ENCODE data around the gene CYBC1. TPM values are rescaled to one million over a fixed set of nuclear protein-coding genes. Genes with fewer than 3 reads are reported as not detected.
"Not testable (repeated sequence)": the region's sequence is repeated elsewhere in the genome, so short reads cannot be mapped to it uniquely, and the experiment has no call there.

The CYBC1 gene
- polyA plus RNA-seq, 1 donor from 2014 or later = 66.6 TPM

DNA sequence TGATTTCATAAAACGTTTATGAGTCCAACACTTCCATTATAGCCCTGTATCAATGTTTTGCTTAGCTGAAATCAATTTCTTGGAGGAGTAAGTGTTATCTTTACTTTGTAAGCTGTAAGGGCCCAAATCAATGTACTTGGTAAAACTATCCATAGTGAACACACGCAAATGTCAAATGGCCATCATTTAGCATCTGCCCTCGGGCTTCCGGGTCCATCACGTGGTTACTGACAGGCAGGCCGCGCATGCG, 7.3 kb upstream of the CYBC1 start:
- Histone ChIP-seq H2AFZ (ENCODE audit: low read depth, low read length) (no peak overlapping the region), H3K4me2 (ENCODE audit: low read length) (peak overlapping the region; percentile 90), H3K9ac (ENCODE audit: low read length) (peak overlapping the region; percentile 96)

GRCh38 chr17:82457073-82457928, 6.7 kb upstream of the CYBC1 start:
- Histone ChIP-seq H3K9me2 (ENCODE audit: insufficient read depth, low read length) (no peaks in the 10 kb centered on the region), H3F3A (ENCODE audit: insufficient read depth, low read length, poor library complexity, severe bottlenecking) (no peaks in the 10 kb centered on the region), H3K4me2 (ENCODE audit: low read length) (peak overlapping the region; percentile 90), H3K9me3 (ENCODE audit: low read length) (no peaks in the 10 kb centered on the region), H4K20me1 (ENCODE audit: insufficient read depth) (no peaks in the 10 kb centered on the region), H3K36me3 (ENCODE audit: insufficient read depth, low read length) (no peaks in the 10 kb centered on the region), H3K79me2 (replicated peaks; ENCODE audit: insufficient read depth, low read length) (peaks cover 18% of the 10 kb centered on the region), H3K9ac (ENCODE audit: low read length) (peak overlapping the region; percentile 96), H2AFZ (ENCODE audit: low read depth, low read length) (no peak overlapping the region), H3K27me3 (ENCODE audit: insufficient read depth, low read depth, low read length) (no peaks in the 10 kb centered on the region), H3K27ac (ENCODE audit: low read length) (peak overlapping the region; percentile 98), H3K4me3 (ENCODE audit: low read length) (peak overlapping the region; percentile 86)
- no peak for TF ChIP-seq CTCF (IDR thresholded peaks at IDR 0.05; ENCODE audit: poor library complexity, severe bottlenecking)
- no peak for TF ChIP-seq EZH2 (IDR thresholded peaks at IDR 0.05; ENCODE audit: borderline replicate concordance, insufficient read depth, low read length, poor library complexity, severe bottlenecking)

More for the DNA sequence above, 7.3 kb upstream of the CYBC1 start:
- no peaks in the 10 kb centered on the region for H3K9me2 ChIP-seq (ENCODE audit: insufficient read depth, low read length)
- no peaks in the 10 kb centered on the region for H3K9me3 ChIP-seq (ENCODE audit: low read length)
- TF ChIP-seq MXI1 (conservative IDR thresholded peaks at IDR 0.05; ENCODE audit: poor library complexity, severe bottlenecking) = no peak
- no peak for TF ChIP-seq TAF1 (IDR thresholded peaks at IDR 0.05; ENCODE audit: low read depth)
- TF ChIP-seq, protein P1, sequence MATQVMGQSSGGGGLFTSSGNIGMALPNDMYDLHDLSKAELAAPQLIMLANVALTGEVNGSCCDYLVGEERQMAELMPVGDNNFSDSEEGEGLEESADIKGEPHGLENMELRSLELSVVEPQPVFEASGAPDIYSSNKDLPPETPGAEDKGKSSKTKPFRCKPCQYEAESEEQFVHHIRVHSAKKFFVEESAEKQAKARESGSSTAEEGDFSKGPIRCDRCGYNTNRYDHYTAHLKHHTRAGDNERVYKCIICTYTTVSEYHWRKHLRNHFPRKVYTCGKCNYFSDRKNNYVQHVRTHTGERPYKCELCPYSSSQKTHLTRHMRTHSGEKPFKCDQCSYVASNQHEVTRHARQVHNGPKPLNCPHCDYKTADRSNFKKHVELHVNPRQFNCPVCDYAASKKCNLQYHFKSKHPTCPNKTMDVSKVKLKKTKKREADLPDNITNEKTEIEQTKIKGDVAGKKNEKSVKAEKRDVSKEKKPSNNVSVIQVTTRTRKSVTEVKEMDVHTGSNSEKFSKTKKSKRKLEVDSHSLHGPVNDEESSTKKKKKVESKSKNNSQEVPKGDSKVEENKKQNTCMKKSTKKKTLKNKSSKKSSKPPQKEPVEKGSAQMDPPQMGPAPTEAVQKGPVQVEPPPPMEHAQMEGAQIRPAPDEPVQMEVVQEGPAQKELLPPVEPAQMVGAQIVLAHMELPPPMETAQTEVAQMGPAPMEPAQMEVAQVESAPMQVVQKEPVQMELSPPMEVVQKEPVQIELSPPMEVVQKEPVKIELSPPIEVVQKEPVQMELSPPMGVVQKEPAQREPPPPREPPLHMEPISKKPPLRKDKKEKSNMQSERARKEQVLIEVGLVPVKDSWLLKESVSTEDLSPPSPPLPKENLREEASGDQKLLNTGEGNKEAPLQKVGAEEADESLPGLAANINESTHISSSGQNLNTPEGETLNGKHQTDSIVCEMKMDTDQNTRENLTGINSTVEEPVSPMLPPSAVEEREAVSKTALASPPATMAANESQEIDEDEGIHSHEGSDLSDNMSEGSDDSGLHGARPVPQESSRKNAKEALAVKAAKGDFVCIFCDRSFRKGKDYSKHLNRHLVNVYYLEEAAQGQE (IDR thresholded peaks at IDR 0.05; ENCODE audit: borderline replicate concordance) = no peak
- no peak for TF ChIP-seq EP300 (conservative IDR thresholded peaks at IDR 0.05; ENCODE audit: poor library complexity, severe bottlenecking)
- no peak for TF ChIP-seq CTCF (IDR thresholded peaks at IDR 0.05; ENCODE audit: poor library complexity, severe bottlenecking)
- TF ChIP-seq RAD21 (conservative IDR thresholded peaks at IDR 0.05) = no peak
- no peak for TF ChIP-seq EZH2 (IDR thresholded peaks at IDR 0.05; ENCODE audit: borderline replicate concordance, insufficient read depth, low read length, poor library complexity, severe bottlenecking)
- no peak for TF ChIP-seq POLR2AphosphoS5 (IDR thresholded peaks at IDR 0.05)
- no peak for TF ChIP-seq SMC3 (conservative IDR thresholded peaks at IDR 0.05; ENCODE audit: poor library complexity)
- peak overlapping the region; percentile 86 for H3K4me3 ChIP-seq (ENCODE audit: low read length)
- no peaks in the 10 kb centered on the region for H3K36me3 ChIP-seq (ENCODE audit: insufficient read depth, low read length)
- peaks cover 18% of the 10 kb centered on the region for H3K79me2 ChIP-seq (replicated peaks; ENCODE audit: insufficient read depth, low read length)
- H3K27ac ChIP-seq (ENCODE audit: low read length) = peak overlapping the region; percentile 98
- H3F3A ChIP-seq (ENCODE audit: insufficient read depth, low read length, poor library complexity, severe bottlenecking) = no peaks in the 10 kb centered on the region
- H4K20me1 ChIP-seq (ENCODE audit: insufficient read depth) = no peaks in the 10 kb centered on the region
- H3K27me3 ChIP-seq (ENCODE audit: insufficient read depth, low read depth, low read length) = no peaks in the 10 kb centered on the region

- H3K9ac ChIP-seq (ENCODE audit: low read length); H2AFZ ChIP-seq (ENCODE audit: low read depth, low read length); H3K9me2 ChIP-seq (ENCODE audit: insufficient read depth, low read length); H4K20me1 ChIP-seq (ENCODE audit: insufficient read depth); H3K9me3 ChIP-seq (ENCODE audit: low read length); H3K36me3 ChIP-seq (ENCODE audit: insufficient read depth, low read length); H3K27me3 ChIP-seq (ENCODE audit: insufficient read depth, low read depth, low read length); H3F3A ChIP-seq (ENCODE audit: insufficient read depth, low read length, poor library complexity, severe bottlenecking); H3K27ac ChIP-seq (ENCODE audit: low read length); H3K4me2 ChIP-seq (ENCODE audit: low read length); H3K4me3 ChIP-seq (ENCODE audit: low read length): not testable (repeated sequence)
- peaks cover 10% of the 10 kb centered on the region for H3K79me2 ChIP-seq (replicated peaks; ENCODE audit: insufficient read depth, low read length)
Measured at GRCh38 chr17:82453706-82454105, 3.2 kb upstream of the CYBC1 start.

- H3K9me3 ChIP-seq (ENCODE audit: low read length); H3K27ac ChIP-seq (ENCODE audit: low read length); H3K9ac ChIP-seq (ENCODE audit: low read length); H4K20me1 ChIP-seq (ENCODE audit: insufficient read depth); H2AFZ ChIP-seq (ENCODE audit: low read depth, low read length); H3K27me3 ChIP-seq (ENCODE audit: insufficient read depth, low read depth, low read length); H3F3A ChIP-seq (ENCODE audit: insufficient read depth, low read length, poor library complexity, severe bottlenecking); H3K4me2 ChIP-seq (ENCODE audit: low read length); H3K4me3 ChIP-seq (ENCODE audit: low read length); H3K9me2 ChIP-seq (ENCODE audit: insufficient read depth, low read length); H3K36me3 ChIP-seq (ENCODE audit: insufficient read depth, low read length): not testable (repeated sequence)
- peaks cover 10% of the 10 kb centered on the region for H3K79me2 ChIP-seq (replicated peaks; ENCODE audit: insufficient read depth, low read length)
Measured at GRCh38 chr17:82453151-82453550, 2.6 kb upstream of the CYBC1 start.

Data from neural cell (in vitro differentiated cells).